IMR-90 (cell line): ENCODE measurements around the gene KTN1. TPM values are rescaled to one million over a fixed set of nuclear protein-coding genes. Genes with fewer than 3 reads are reported as not detected.

Experiments
- ATAC-seq: fragments of 200-7000 bp; cut with Tn5 transposase; 2 replicates; pipeline ENCODE4 v1.9.1; 2020; ENCODE audit warnings: low read depth, mild to moderate bottlenecking, moderate library complexity
- BruUV-seq: library from RNA; stranded (reverse); fragments of 400-500 nt; replicated peaks from 2 replicates; lab custom pipeline; 2021; lab: Mats Ljungman, UMichigan
- CTCF ChIA-PET: fragments of 300-600 bp; formaldehyde crosslinking; extraction: SDS; loops from one replicate; lab custom pipeline; 2021; ENCODE audit warnings: antibody characterized with exemption; lab: Yijun Ruan, JAX
- POLR2A ChIA-PET: fragments of 300-600 bp; sonication (Branson Sonifier 250); formaldehyde crosslinking; loops from one replicate; lab custom pipeline; 2022; ENCODE audit warnings: antibody characterized with exemption; ENCODE audit not compliant: unreplicated experiment; lab: Charles Lee
- DNase-seq: peaks from one replicate; pipeline ENCODE4 v3.0.0; 2013
- H2AFZ ChIP-seq: replicated peaks from 2 replicates; pipeline ENCODE3; 2013; ENCODE audit warnings: low read length, mild to moderate bottlenecking; ENCODE audit not compliant: poor library complexity
- H2AK5ac ChIP-seq: 2 replicates; pipeline ENCODE4 v1.6.1; 2013; ENCODE audit warnings: low read depth, low read length, inconsistent platforms
- H2AK9ac ChIP-seq: replicated peaks from 2 replicates; pipeline ENCODE3; 2013; ENCODE audit warnings: mild to moderate bottlenecking, low read depth, low read length, moderate library complexity; ENCODE audit not compliant: poor library complexity
- H2BK120ac ChIP-seq: 2 replicates; pipeline ENCODE4 v1.6.1; 2013; ENCODE audit warnings: low read depth, low read length, inconsistent platforms
- H2BK15ac ChIP-seq: 3 replicates; pipeline ENCODE4 v1.6.1; 2013; ENCODE audit warnings: low read depth, low read length, inconsistent platforms
- H2BK20ac ChIP-seq: 2 replicates; pipeline ENCODE4 v1.6.1; 2013; ENCODE audit warnings: low read depth, mild to moderate bottlenecking, inconsistent platforms, low read length, moderate library complexity
- H2BK5ac ChIP-seq: 2 replicates; pipeline ENCODE4 v1.6.1; 2013; ENCODE audit warnings: mild to moderate bottlenecking, low read depth, low read length, inconsistent platforms; ENCODE audit not compliant: poor library complexity, severe bottlenecking
- H3K14ac ChIP-seq: replicated peaks from 2 replicates; pipeline ENCODE4 v1.6.1; 2013; ENCODE audit warnings: low read depth, low read length, inconsistent platforms
- H3K18ac ChIP-seq: 2 replicates; pipeline ENCODE4 v1.6.1; 2013; ENCODE audit warnings: low read depth, low read length, control low read depth
- H3K23ac ChIP-seq: 2 replicates; pipeline ENCODE4 v1.6.1; 2013; ENCODE audit warnings: low read depth, low read length, inconsistent platforms
- H3K27ac ChIP-seq: 2 replicates; pipeline ENCODE4 v1.5.1; 2013; ENCODE audit warnings: mild to moderate bottlenecking, control low read depth, low read length; ENCODE audit not compliant: insufficient read depth
- H3K27me3 ChIP-seq: 2 replicates; pipeline ENCODE4 v1.6.1; 2013; ENCODE audit warnings: low read length; ENCODE audit not compliant: control insufficient read depth, insufficient read depth
- H3K36me3 ChIP-seq: 2 replicates; pipeline ENCODE4 v1.6.1; 2013; ENCODE audit warnings: low read length, mixed read lengths; ENCODE audit not compliant: control insufficient read depth, insufficient read depth
- H3K4ac ChIP-seq: 2 replicates; pipeline ENCODE4 v1.6.1; 2013; ENCODE audit warnings: low read depth, low read length, inconsistent platforms
- H3K4me1 ChIP-seq: 2 replicates; pipeline ENCODE4 v1.6.1; 2013; ENCODE audit warnings: low read length, mixed read lengths; ENCODE audit not compliant: control insufficient read depth, insufficient read depth
- H3K4me2 ChIP-seq: 2 replicates; pipeline ENCODE4 v1.6.1; 2013; ENCODE audit warnings: low read depth, mild to moderate bottlenecking, control low read depth, low read length, moderate library complexity
- H3K4me3 ChIP-seq: 2 replicates; pipeline ENCODE4 v1.5.1; 2013; ENCODE audit warnings: low read depth, mild to moderate bottlenecking, control low read depth, low read length, moderate library complexity; ENCODE audit not compliant: insufficient read depth
- H3K56ac ChIP-seq: 2 replicates; pipeline ENCODE4 v1.6.1; 2013; ENCODE audit warnings: low read length, inconsistent platforms; ENCODE audit not compliant: insufficient read depth; ENCODE audit errors: extremely low read depth
- H3K79me1 ChIP-seq, 2 experiments: 2 replicates each; pipeline ENCODE4 v1.6.1; 2013; ENCODE audit warnings: low read length in 2 of 2, inconsistent platforms in 1 of 2, low read depth in 1 of 2
- H3K9ac ChIP-seq: 2 replicates; pipeline ENCODE4 v1.6.1; 2013; ENCODE audit warnings: low read depth, low read length, control low read depth
- H3K9me1 ChIP-seq: 2 replicates; pipeline ENCODE4 v1.6.1; 2013; ENCODE audit warnings: low read length, inconsistent platforms; ENCODE audit not compliant: insufficient read depth
- H3K9me3 ChIP-seq: 2 replicates; pipeline ENCODE4 v1.6.1; 2013; ENCODE audit warnings: low read length; ENCODE audit not compliant: control insufficient read depth, insufficient read depth
- H4K20me1 ChIP-seq: 2 replicates; pipeline ENCODE4 v1.6.1; 2013; ENCODE audit warnings: low read length, inconsistent platforms; ENCODE audit not compliant: insufficient read depth
- H4K5ac ChIP-seq: 2 replicates; pipeline ENCODE4 v1.6.1; 2013; ENCODE audit warnings: mild to moderate bottlenecking, low read depth, low read length, control low read depth
- H4K8ac ChIP-seq, 2 experiments: 2 replicates each; pipeline ENCODE4 v1.6.1; 2013; ENCODE audit warnings: low read depth in 2 of 2, low read length in 2 of 2, control low read depth in 1 of 2, inconsistent platforms in 1 of 2
- H4K91ac ChIP-seq: 2 replicates; pipeline ENCODE4 v1.6.1; 2013; ENCODE audit warnings: low read depth, low read length, inconsistent platforms; ENCODE audit not compliant: insufficient read depth
- CEBPB ChIP-seq: IDR thresholded peaks from 2 replicates; pipeline ENCODE4 v1.6.1; 2012; ENCODE audit warnings: low read depth, low read length, improper control_type of control experiment
- CHD1 ChIP-seq: IDR thresholded peaks from 2 replicates; pipeline ENCODE4 v1.6.1; 2012; ENCODE audit warnings: low read depth, low read length, improper control_type of control experiment
- FOS ChIP-seq: fragments of 150-350 bp; IDR thresholded peaks from 2 replicates; pipeline ENCODE4 v1.6.1; 2016; ENCODE audit warnings: low read depth, low read length
- MAZ ChIP-seq: IDR thresholded peaks from 2 replicates; pipeline ENCODE4 v1.6.1; 2012; ENCODE audit warnings: low read depth, mild to moderate bottlenecking, low read length, improper control_type of control experiment, moderate library complexity, borderline replicate concordance
- SMC3 ChIP-seq: fragments of 150-350 bp; IDR thresholded peaks from 2 replicates; pipeline ENCODE4 v1.6.1; 2016; ENCODE audit warnings: low read depth, mild to moderate bottlenecking, antibody characterized with exemption, low read length, moderate library complexity
- USF2 ChIP-seq: fragments of 150-350 bp; IDR thresholded peaks from 2 replicates; pipeline ENCODE4 v1.6.1; 2017; ENCODE audit warnings: mild to moderate bottlenecking, antibody characterized with exemption, low read length, low read depth
- WGBS, 2 experiments: methylation state at CpG; one replicate each; pipeline versions ENCODE4 v1.1.5 to v1.1.7; 2013; ENCODE audit warnings: missing lambda C conversion rate in 2 of 2; ENCODE audit not compliant: insufficient read length in 1 of 2; ENCODE audit errors: extremely low coverage in 2 of 2; 5-methylcytosine and 5-hydroxymethylcytosine counted together
- dilution Hi-C: fragments of 300-500 bp; cut with HindIII; formaldehyde crosslinking; loops from one replicate; pipeline ENCODE4 v1.14.3; 2018; ENCODE audit warnings: low sequenced_read_pairs; ENCODE audit not compliant: unreplicated experiment
- in situ Hi-C: fragments of 300-500 bp; cut with MboI; formaldehyde crosslinking; loops from 3 replicates; pipeline ENCODE4 v1.14.3; 2019; ENCODE audit warnings: low sequenced_read_pairs, inconsistent platforms, mixed read lengths
- intact Hi-C: fragments of 100-400 bp; cut with micrococcal nuclease; formaldehyde crosslinking; loops from 2 replicates; pipeline ENCODE4 v1.10.0; 2022
- polyA plus RNA-seq, 3 experiments: library from polyadenylated mRNA; depleted of rRNA; stranded (reverse); fragments of >200 nt; gene quantifications; 2 replicates each; pipeline ENCODE4 v1.2.3, GENCODE V29; 2012; ENCODE audit warnings: low replicate concordance in 1 of 3
- total RNA-seq: library from RNA; depleted of rRNA; stranded (reverse); fragments of >200 nt; gene quantifications from 2 replicates; pipeline ENCODE4 v1.2.3, GENCODE V29; 2012

Gene KTN1
- total and polyA plus RNA-seq, 2 of the 4 experiments (the other 2 are of a cell fraction) = 42.1 to 57.2 TPM

- Histone ChIP-seq H3K9ac (no peak overlapping the region), H2AFZ (no peak overlapping the region), H3K4me2 (no peak overlapping the region), H3K14ac (no peak overlapping the region), H4K20me1 (no peaks in the 10 kb centered on the region), H3K27ac (no peak overlapping the region), H3K36me3 (peaks cover 13% of the 10 kb centered on the region), H4K5ac (no peak overlapping the region), H2BK120ac (no peak overlapping the region), H3K79me1 (no peaks in the 10 kb centered on the region; a peak in 1 of 4 replicates), H2BK15ac (no peak overlapping the region), H3K23ac (no peak overlapping the region), H2BK20ac (no peak overlapping the region), H4K91ac (no peak overlapping the region), H4K8ac (no peak overlapping the region), H3K18ac (no peak overlapping the region), H3K4ac (no peak overlapping the region), H2BK5ac (no peak overlapping the region), H3K27me3 (no peaks in the 10 kb centered on the region), H3K9me3 (no peaks in the 10 kb centered on the region), H2AK5ac (no peak overlapping the region), H3K9me1 (peaks cover 3% of the 10 kb centered on the region; the same call in 1 of the 2 replicates), H3K56ac (no peak overlapping the region), H3K4me1 (no peaks in the 10 kb centered on the region), H2AK9ac (no peak overlapping the region), H3K4me3 (no peak overlapping the region)
- POLR2A ChIA-PET = no interaction called here
- CTCF ChIA-PET = no interaction called here
- WGBS, 2 experiments = no CpG with 5 or more reads among the region's 2 CpGs
- dilution Hi-C loops (no loop called here), intact Hi-C loops (no loop called here), in situ Hi-C loops (no loop called here)
- ATAC-seq = no peak
- no TSS peak for BruUV-seq
- no peak for DNase-seq
- TF ChIP-seq MAZ = no peak
- no peak for TF ChIP-seq USF2
- no peak for TF ChIP-seq CEBPB
- no peak for TF ChIP-seq CHD1
- TF ChIP-seq SMC3 = no peak
- no peak for TF ChIP-seq FOS
These were observed 108.6 kb downstream of the KTN1 start for GRCh38 chr14:55688566-55688965.
